Osteocyte (in vitro differentiated cells): Measurements from ENCODE around the gene FHL2. TPM values are rescaled to one million over a fixed set of nuclear protein-coding genes. Genes with fewer than 3 reads are reported as not detected.

Experiments
- DNase-seq: peaks from one replicate; pipeline ENCODE4 v3.0.0; 2021; ENCODE audit warnings: mixed read lengths; ENCODE audit not compliant: unreplicated experiment; ENCODE audit errors: extremely low spot score
- H3K27ac Mint-ChIP-seq: one replicate; pipeline ENCODE4 v1.8.0; 2021; ENCODE audit warnings: mild to moderate bottlenecking, mixed read lengths; ENCODE audit not compliant: unreplicated experiment
- H3K27me3 Mint-ChIP-seq: one replicate; pipeline ENCODE4 v1.8.0; 2021; ENCODE audit warnings: mixed read lengths; ENCODE audit not compliant: unreplicated experiment
- H3K36me3 Mint-ChIP-seq: one replicate; pipeline ENCODE4 v1.8.0; 2021; ENCODE audit warnings: mixed read lengths; ENCODE audit not compliant: unreplicated experiment
- H3K4me1 Mint-ChIP-seq: one replicate; pipeline ENCODE4 v1.8.0; 2021; ENCODE audit warnings: mixed read lengths; ENCODE audit not compliant: unreplicated experiment
- H3K4me3 Mint-ChIP-seq: one replicate; pipeline ENCODE4 v1.8.0; 2021; ENCODE audit warnings: mild to moderate bottlenecking, moderate library complexity, mixed read lengths; ENCODE audit not compliant: unreplicated experiment
- H3K9me3 Mint-ChIP-seq: one replicate; pipeline ENCODE4 v1.8.0; 2021; ENCODE audit warnings: mixed read lengths; ENCODE audit not compliant: unreplicated experiment
- total RNA-seq: library from RNA; stranded (reverse); gene quantifications from 2 replicates; pipeline ENCODE4 v1.2.1, GENCODE V29; 2021
- TF ChIP-seq, protein P1 (sequence below): fragments of 200-600 bp; sonication (generic); IDR thresholded peaks from 2 replicates; pipeline ENCODE4 v1.5.0; 2021; ENCODE audit warnings: antibody characterized with exemption, mild to moderate bottlenecking, moderate library complexity

Gene FHL2
- total RNA-seq, 1 donor from 2014 or later, result 76.8 TPM

DNA sequence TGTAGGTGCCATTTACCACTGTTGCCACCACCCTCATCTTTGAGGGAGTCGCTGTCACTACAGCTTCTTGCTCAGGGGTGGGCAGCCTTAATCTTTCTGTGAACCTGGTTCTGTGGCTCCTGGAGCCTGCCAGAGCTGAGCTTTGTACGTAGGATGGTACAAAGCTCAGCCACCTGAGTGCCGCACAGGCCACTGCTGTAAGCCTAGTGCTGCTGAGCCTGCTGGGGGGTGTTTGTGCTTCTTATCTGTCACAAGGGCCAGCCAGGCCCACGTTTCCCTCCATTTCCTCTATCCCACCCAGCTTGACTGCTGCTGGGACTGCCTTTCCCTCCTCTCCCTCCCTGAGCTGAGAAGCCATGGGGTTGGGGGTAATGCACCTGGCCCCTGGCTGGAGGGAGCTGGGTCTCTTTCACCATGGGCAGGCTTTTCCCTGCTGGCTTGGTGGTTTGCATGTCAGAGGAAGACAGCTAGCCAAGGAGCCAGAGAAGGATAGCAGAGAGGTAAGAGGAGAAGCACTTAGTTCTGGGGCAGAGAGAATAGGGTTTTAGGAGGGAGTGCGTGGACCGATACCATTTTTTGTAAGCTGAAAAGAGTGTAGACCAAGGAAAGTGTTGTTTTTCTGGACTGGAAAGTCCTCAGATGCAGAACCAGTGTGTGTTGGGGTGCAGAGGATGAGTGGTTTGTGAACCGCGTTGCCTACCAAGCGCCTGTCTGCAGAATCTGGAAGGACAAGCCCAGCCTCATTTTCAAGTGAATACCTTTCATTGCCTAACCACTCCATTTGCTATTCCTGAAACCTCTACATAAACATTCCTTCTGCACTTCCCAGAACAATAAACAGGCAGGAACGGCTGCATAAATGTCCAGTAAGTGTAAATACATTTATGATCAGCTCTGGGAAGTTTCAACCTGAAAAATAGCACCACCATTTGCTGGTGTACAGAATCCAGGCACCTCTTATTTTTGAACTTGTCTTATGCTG lies 45.1 kb upstream of the FHL2 start:
- TF ChIP-seq, protein P1, sequence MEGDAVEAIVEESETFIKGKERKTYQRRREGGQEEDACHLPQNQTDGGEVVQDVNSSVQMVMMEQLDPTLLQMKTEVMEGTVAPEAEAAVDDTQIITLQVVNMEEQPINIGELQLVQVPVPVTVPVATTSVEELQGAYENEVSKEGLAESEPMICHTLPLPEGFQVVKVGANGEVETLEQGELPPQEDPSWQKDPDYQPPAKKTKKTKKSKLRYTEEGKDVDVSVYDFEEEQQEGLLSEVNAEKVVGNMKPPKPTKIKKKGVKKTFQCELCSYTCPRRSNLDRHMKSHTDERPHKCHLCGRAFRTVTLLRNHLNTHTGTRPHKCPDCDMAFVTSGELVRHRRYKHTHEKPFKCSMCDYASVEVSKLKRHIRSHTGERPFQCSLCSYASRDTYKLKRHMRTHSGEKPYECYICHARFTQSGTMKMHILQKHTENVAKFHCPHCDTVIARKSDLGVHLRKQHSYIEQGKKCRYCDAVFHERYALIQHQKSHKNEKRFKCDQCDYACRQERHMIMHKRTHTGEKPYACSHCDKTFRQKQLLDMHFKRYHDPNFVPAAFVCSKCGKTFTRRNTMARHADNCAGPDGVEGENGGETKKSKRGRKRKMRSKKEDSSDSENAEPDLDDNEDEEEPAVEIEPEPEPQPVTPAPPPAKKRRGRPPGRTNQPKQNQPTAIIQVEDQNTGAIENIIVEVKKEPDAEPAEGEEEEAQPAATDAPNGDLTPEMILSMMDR, result no peak
- Mint-ChIP-seq H3K36me3 (no peaks in the 10 kb centered on the region), H3K4me1 (peaks cover 9% of the 10 kb centered on the region), H3K27me3 (peaks cover 65% of the 10 kb centered on the region), H3K27ac (no peak overlapping the region), H3K9me3 (no peaks in the 10 kb centered on the region), H3K4me3 (no peak overlapping the region)
- DNase-seq, result no peak

- Mint-ChIP-seq H3K4me1 (peaks cover 19% of the 10 kb centered on the region), H3K27ac (no peak overlapping the region), H3K27me3 (peaks cover 54% of the 10 kb centered on the region), H3K9me3 (no peaks in the 10 kb centered on the region), H3K36me3 (no peaks in the 10 kb centered on the region), H3K4me3 (no peak overlapping the region)
- DNase-seq, result no peak
- TF ChIP-seq, protein P1, result no peak
Observed at GRCh38 chr2:105442721-105443120, 43.9 kb upstream of the FHL2 start.

DNA sequence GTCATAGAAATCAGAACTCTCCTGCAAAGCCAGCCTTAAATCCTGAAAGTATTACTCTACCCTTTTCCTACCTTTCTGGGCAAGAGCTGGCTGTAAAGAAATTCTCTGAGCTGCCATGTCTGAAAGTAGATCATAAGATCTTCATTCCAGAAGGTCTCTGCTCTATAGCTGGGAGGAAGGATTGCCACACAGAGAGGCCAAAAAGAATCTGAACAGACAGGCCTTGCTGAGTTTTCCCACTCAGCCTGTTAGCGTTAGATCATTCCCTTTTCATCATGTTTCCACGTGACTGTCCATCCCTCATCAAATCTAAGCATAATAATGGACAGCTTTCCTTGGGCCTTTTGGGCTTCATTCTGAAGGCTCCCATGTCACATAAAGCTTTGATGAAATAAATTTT lies 43.2 kb upstream of the FHL2 start:
- TF ChIP-seq, protein P1, result no peak
- no peak for DNase-seq
- Mint-ChIP-seq H3K4me3 (no peak overlapping the region), H3K9me3 (no peaks in the 10 kb centered on the region), H3K27ac (no peak overlapping the region), H3K36me3 (no peaks in the 10 kb centered on the region), H3K27me3 (peaks cover 48% of the 10 kb centered on the region), H3K4me1 (peaks cover 24% of the 10 kb centered on the region)

GRCh38 chr2:105439141-105439540 lies 40.3 kb upstream of the FHL2 start:
- no peaks in the 10 kb centered on the region for H3K36me3 Mint-ChIP-seq
- H3K27me3 Mint-ChIP-seq, result peaks cover 33% of the 10 kb centered on the region
- no peak overlapping the region for H3K27ac Mint-ChIP-seq
- no peak for DNase-seq
- no peak overlapping the region for H3K4me3 Mint-ChIP-seq
- H3K4me1 Mint-ChIP-seq, result peaks cover 19% of the 10 kb centered on the region
- no peaks in the 10 kb centered on the region for H3K9me3 Mint-ChIP-seq
- TF ChIP-seq, protein P1, result no peak
